Anterior cingulate cortex (tissue), 58 donors: ENCODE measurements around the gene STK32B.
"Not testable (repeated sequence)": the region's sequence is repeated elsewhere in the genome, so short reads cannot be mapped to it uniquely, and the experiment has no call there.

Experiments used
- DNase-seq, 58 donors: peaks; one replicate each; lab custom pipeline; 2025; lab: John Stamatoyannopoulos, UW

The STK32B gene

GRCh38 chr4:5146248-5146647 is 95.0 kb downstream of the STK32B start:
- DNase-seq, result no peak

DNA sequence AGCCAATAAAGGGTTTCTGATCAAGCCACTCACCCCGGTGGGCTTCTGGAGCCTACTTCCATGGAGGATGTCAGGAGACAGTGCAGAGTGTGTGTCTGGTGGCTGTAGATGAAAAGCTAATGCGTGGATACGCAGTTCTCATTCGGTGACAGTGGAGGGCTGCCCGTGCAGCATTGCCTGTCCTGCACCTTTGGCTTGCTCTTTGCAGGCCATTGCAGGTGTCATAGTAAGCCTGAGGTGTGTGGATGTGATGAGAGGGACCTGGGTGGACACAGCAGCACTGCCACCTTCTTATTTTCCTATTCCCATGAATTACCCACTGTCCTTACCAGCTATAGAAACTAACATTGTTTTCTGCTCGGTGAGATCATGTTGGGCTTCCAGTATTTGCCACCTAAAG is 101.2 kb downstream of the STK32B start:
- DNase-seq, result no peak

GRCh38 chr4:5156682-5157081 is 105.4 kb downstream of the STK32B start:
- DNase-seq, result no peak

GRCh38 chr4:5157791-5158770 is 106.8 kb downstream of the STK32B start:
- DNase-seq, result no peak

DNA sequence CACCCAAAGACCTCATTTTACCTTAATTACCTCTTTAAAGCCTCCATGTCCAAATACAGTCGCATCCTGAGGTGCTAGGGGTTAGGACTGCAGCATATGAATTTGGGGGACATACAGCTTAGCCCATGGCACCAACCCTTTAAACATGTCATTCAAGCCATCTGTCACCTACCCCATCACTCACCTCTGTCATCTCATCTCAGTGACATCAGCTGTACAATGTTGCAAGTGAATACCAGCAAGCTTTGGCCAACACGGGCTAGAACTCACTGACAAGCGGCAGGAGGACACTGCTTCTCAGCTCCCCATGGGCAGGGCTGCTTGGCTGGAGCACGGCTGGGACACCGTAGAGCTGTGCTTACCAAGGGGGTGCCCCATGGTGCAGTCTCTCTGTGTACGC is 107.5 kb downstream of the STK32B start:
- no peak for DNase-seq

DNA sequence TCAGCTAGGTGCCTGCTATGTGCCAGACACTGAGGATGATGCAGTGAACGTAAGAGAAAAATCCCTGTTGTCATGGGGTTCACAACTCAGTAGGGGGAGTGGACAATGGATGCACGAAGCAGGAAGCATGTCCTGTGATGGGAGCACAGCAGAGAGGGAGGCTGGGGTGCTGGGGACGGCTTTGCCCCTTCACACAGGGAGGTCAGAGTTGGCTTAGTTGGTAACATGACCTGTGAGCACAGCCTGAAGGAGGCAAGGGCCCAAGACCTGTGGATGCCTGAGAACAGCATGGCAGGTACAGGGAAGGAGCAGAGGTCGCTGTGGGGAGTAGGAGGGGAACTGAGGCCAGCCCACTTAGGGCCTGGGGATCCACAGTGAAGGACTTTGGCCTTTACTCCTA is 109.4 kb downstream of the STK32B start:
- no peak for DNase-seq

- no peak for DNase-seq
Observed at GRCh38 chr4:5162909-5163508, 111.7 kb downstream of the STK32B start.

- no peak for DNase-seq
Observed at GRCh38 chr4:5164221-5164912, 113.1 kb downstream of the STK32B start.

- no peak for DNase-seq
Observed at GRCh38 chr4:5165420-5166369, 114.4 kb downstream of the STK32B start.

DNA sequence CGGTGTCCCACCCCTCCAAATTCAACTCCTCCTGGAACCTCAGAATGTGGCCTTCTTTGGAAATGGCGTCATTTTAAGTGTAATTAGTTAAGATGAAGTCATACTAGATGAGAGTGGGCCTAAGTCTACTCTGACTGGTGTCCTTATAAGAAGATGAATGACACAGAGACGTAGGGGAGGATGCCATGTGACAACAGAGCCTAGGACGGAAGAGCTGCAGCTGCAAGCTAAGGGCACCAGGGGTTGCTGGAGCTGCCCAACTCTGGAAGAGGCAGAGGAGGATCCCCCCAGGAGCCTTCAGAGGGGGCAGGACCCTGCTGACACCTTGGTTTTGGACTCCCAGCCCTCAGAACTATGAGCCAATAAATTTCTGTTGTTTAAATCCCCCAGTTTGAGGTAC is 115.1 kb downstream of the STK32B start:
- no peak for DNase-seq

DNA sequence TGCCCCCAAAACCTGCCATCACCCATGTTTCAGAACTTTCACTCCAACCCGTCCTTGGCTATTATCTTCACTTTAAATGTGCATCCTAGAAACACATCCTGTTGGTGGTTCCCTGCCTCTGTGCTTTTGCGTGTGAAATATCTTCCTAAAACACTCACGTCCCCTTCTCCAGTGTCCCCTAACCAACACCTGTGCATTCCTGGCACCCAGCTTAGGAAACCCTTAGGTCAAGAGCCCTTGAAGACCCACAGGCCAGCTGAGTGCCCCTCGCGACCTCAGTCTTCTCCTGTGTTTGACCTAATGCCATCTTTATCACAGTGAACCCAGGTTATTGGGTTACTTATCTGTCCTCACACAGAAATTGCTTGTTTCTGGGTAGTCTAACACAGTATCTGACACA is 117.6 kb downstream of the STK32B start:
- DNase-seq, result no peak

- not testable (repeated sequence) for DNase-seq
Observed at GRCh38 chr4:5175836-5176235, 124.6 kb downstream of the STK32B start.

GRCh38 chr4:5184606-5185005 is 133.3 kb downstream of the STK32B start:
- DNase-seq, result no peak

- DNase-seq, result no peak
Observed at GRCh38 chr4:5185551-5185950, 134.3 kb downstream of the STK32B start.

- DNase-seq, result no peak
Observed at GRCh38 chr4:5186271-5187064, 135.2 kb downstream of the STK32B start.

DNA sequence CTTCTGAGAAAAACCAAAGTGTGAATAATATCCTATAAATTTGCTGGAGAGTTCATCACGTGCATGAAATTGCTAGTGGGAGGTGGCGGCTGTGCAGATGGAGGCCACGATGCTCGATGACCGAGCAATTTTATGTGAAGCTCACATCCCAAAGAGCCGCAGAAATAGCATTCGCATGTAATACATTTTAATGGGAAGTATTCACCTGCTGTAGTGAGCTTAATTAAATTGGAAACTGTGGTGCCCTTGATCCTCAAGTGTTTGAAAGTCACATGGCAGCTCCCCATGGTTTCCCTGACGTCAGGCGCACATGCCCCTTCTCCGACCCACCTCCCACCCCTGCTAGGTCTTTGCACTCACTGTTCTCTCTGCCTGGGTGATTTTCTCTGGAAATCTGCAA is 136.8 kb downstream of the STK32B start:
- DNase-seq, result no peak

- DNase-seq, result no peak
Observed at GRCh38 chr4:5191831-5192230, 140.6 kb downstream of the STK32B start.

DNA sequence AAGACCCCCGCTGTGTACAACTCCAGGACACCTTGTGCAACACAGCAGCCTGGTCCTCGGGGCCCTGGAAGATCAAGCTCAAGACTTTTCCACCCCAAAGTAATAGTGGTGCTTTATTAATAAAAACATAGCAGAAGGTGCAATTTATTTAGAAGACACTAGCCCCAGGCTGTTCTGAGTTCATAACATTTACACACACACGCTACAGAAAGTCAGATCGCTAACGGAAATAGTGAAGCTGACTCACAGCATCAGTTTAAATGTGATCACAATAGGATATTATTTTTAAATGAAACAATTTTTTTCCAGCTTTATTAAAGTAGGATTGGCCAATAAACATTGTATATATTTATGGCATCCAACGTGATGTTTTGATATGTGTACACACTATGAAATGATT is 141.0 kb downstream of the STK32B start:
- no peak for DNase-seq

GRCh38 chr4:5192678-5193077 is 141.4 kb downstream of the STK32B start:
- no peak for DNase-seq
